Thyroid gland (tissue), 4 donors: ENCODE measurements around the gene PSMB3. TPM values are rescaled to one million over a fixed set of nuclear protein-coding genes. Genes with fewer than 3 reads are reported as not detected.
A peak's percentile ranks its signal among the peaks of the same experiment; 100 is the strongest.

Experiments
- DNase-seq, 2 donors: peaks; one replicate each; pipeline ENCODE4 v3.0.0-alpha.2; 2019
- H3K27ac ChIP-seq, 3 donors: fragments of 200-600 bp; sonication (generic); 1 replicate in 2 of 3; 2 replicates in 1 of 3; pipeline ENCODE4 v1.5.1; 2016 to 2019; ENCODE audit warnings: mild to moderate bottlenecking in 1 of 3, moderate library complexity in 1 of 3
- H3K27me3 ChIP-seq: fragments of 200-600 bp; sonication (generic); one replicate; pipeline ENCODE4 v1.5.1; 2019
- H3K36me3 ChIP-seq, 2 donors: fragments of 200-600 bp; sonication (generic); one replicate each; pipeline ENCODE4 v1.5.1; 2016 to 2019
- H3K4me1 ChIP-seq, 2 donors: fragments of 200-600 bp; sonication (generic); one replicate each; pipeline ENCODE4 v1.5.1; 2017 to 2019
- H3K4me3 ChIP-seq, 3 donors: fragments of 200-600 bp; sonication (generic); replicated peaks in 1 of 3; 1 replicate in 2 of 3; 2 replicates in 1 of 3; pipeline ENCODE4 v1.5.1; 2016; ENCODE audit warnings: mild to moderate bottlenecking in 1 of 3
- H3K9me3 ChIP-seq: fragments of 200-600 bp; sonication (generic); one replicate; pipeline ENCODE4 v1.5.1; 2017
- CTCF ChIP-seq, 6 experiments: fragments of 200-600 bp in 3 of 6; fragments of 450-650 bp in 3 of 6; sonication (generic) in 3 of 6; IDR thresholded peaks; one replicate each; pipeline ENCODE4 v1.5.1; 2016 to 2019; ENCODE audit warnings: antibody characterized with exemption in 6 of 6, mild to moderate bottlenecking in 2 of 6, inconsistent platforms in 1 of 6, moderate library complexity in 1 of 6
- POLR2A ChIP-seq, 2 donors: fragments of 450-650 bp; IDR thresholded peaks; one replicate each; pipeline ENCODE4 v1.6.1; 2017; ENCODE audit warnings: antibody characterized with exemption in 2 of 2, mild to moderate bottlenecking in 2 of 2, moderate library complexity in 1 of 2
- WGBS, 2 donors: methylation state at CpG; one replicate each; pipeline ENCODE4 v1.1.5; 2017; 5-methylcytosine and 5-hydroxymethylcytosine counted together
- intact Hi-C: fragments of 100-400 bp; cut with DNase I; formaldehyde crosslinking; loops from one replicate; pipeline ENCODE4 v1.15.1; 2023
- total RNA-seq, 4 donors: library from RNA; depleted of rRNA; stranded (reverse); fragments of >200 nt; gene quantifications; one replicate each; pipeline ENCODE4 v1.2.3, GENCODE V29; 2016

PSMB3 gene
- total RNA-seq, 4 donors from 2014 or later: 135 to 256 (median 222) TPM

- H3K4me3 ChIP-seq: peak overlapping the region in 2 of 3 donors; percentile 41
- intact Hi-C loops: no loop called here
- 29 to 35% methylated on average over 14 of the region's 14 CpGs for WGBS, 2 donors
Measured at GRCh38 chr17:38729368-38729885, 23.1 kb upstream of the PSMB3 start.

GRCh38 chr17:38729886-38730525 is 22.5 kb upstream of the PSMB3 start, which contains the start of gene CISD3:
Gene CISD3, plus strand, starts transcription at chr17:38730341. Its CDS starts 18 bp downstream, at chr17:38730359.
- intact Hi-C loops: loop anchor here (10.0 kb wide), 1 partner anchor 125 kb away; the partner anchor contains the start of gene SRCIN1
- DNase-seq: peak; percentile 89 to 90
- H3K27me3 ChIP-seq: no peaks in the 10 kb centered on the region
- peak in 1 of 2 donors; percentile 48 for TF ChIP-seq POLR2A (IDR thresholded peaks at IDR 0.05)
- peak in 5 of 6 experiments; percentile 30 to 96 (median 94) for TF ChIP-seq CTCF (IDR thresholded peaks at IDR 0.05)
- H3K4me1 ChIP-seq: peaks cover 30 to 36% of the 10 kb centered on the region in 2 donors
- WGBS, 2 donors: 0 to 1% methylated on average over 17 to 41 of the region's 92 CpGs
- no peaks in the 10 kb centered on the region for H3K9me3 ChIP-seq
- peak within 1 kb of the TSS; percentile 89 to 92 (median 92) for H3K27ac ChIP-seq
- peaks cover 6 to 7% of the 10 kb centered on the region in 2 donors for H3K36me3 ChIP-seq
- peak within 1 kb of the TSS; percentile 41 to 76 (median 42) for H3K4me3 ChIP-seq

More at GRCh38 chr17:38729368-38729885, 23.1 kb upstream of the PSMB3 start:
- Histone ChIP-seq H3K27ac (peak overlapping the region; percentile 86 to 92 (median 89)), H3K9me3 (no peaks in the 10 kb centered on the region), H3K36me3 (peaks cover 11 to 12% of the 10 kb centered on the region in 2 donors), H3K4me1 (peaks cover 30 to 34% of the 10 kb centered on the region in 2 donors), H3K27me3 (no peaks in the 10 kb centered on the region)
- TF ChIP-seq POLR2A (IDR thresholded peaks at IDR 0.05) (no peak), CTCF (IDR thresholded peaks at IDR 0.05) (no peak)
- no peak for DNase-seq

DNA sequence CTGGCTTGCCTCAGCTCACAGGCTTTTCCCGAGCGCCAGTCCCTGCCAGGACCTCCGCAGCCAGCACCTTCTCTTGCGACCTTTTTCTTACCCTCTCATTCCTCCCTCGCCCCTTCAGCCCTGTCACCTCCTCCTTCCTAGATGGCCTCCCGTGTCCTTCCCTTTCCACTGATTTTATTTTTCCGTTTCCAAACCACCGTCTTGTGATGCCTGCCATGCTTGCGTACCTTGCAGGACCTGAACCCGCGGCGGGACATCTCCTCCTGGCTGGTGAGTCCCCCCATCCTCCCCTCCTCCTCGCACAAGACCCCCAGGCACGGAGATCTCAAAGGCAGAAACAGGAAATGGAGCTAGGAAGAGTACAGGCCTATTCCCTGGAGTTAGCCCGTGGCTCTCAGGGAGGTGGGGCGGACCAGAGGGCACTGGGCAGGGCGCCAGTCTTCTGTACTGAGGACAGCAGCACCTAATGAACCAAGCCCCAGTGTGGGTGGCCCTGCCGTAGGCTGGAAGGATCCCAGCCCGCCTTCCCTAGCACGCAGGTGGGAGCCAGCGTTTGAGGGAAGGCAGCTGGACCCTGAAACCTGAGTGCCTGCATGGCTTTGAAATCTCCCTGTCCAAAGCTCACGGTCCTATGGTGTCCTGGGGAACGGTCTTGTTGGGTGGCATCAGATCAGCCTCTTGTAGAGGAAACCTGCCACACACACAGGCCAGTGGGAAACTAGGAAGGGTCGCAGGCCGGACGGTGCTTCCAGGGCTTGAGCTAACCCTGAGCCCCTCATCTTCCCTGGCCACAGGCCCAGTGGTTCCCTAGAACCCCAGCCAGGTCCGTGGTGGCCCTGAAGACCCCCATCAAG is 21.8 kb upstream of the PSMB3 start:
- WGBS, 2 donors: 10 to 14% methylated on average over 24 to 25 of the region's 27 CpGs
- H3K9me3 ChIP-seq: no peaks in the 10 kb centered on the region
- peak overlapping the region; percentile 12 to 76 (median 42) for H3K4me3 ChIP-seq
- H3K27ac ChIP-seq: peak overlapping the region; percentile 62 to 92 (median 84)
- TF ChIP-seq POLR2A (IDR thresholded peaks at IDR 0.05): peak in 1 of 2 donors; percentile 43
- TF ChIP-seq CTCF (IDR thresholded peaks at IDR 0.05): no peak
- no peaks in the 10 kb centered on the region for H3K27me3 ChIP-seq
- DNase-seq: peak; percentile 97 to 98
- peaks cover 0 to 5% of the 10 kb centered on the region in 2 donors for H3K36me3 ChIP-seq
- H3K4me1 ChIP-seq: peaks cover 35 to 43% of the 10 kb centered on the region in 2 donors
- intact Hi-C loops: loop anchor here (10.0 kb wide), 1 partner anchor 126 kb away; the partner anchor contains the start of gene SRCIN1

GRCh38 chr17:38731526-38732294 is 20.8 kb upstream of the PSMB3 start:
- Histone ChIP-seq H3K36me3 (peaks cover 0 to 8% of the 10 kb centered on the region in 2 donors), H3K27ac (peak overlapping the region; percentile 62 to 92 (median 84)), H3K27me3 (no peaks in the 10 kb centered on the region), H3K4me3 (no peak overlapping the region), H3K4me1 (peaks cover 35 to 43% of the 10 kb centered on the region in 2 donors), H3K9me3 (no peaks in the 10 kb centered on the region)
- WGBS, 2 donors: 69 to 86% methylated on average over 7 to 8 of the region's 8 CpGs
- intact Hi-C loops: loop anchor here (10.0 kb wide), 1 partner anchor 127 kb away; the partner anchor contains the start of gene SRCIN1
- peak in 1 of 2 donors; percentile 19 for DNase-seq
- TF ChIP-seq POLR2A (IDR thresholded peaks at IDR 0.05) (no peak), CTCF (IDR thresholded peaks at IDR 0.05) (no peak)
